Cardiac septum (tissue), 1 donor: ENCODE data around the gene PPP2R2C. TPM values are rescaled to one million over a fixed set of nuclear protein-coding genes. Genes with fewer than 3 reads are reported as not detected.

Experiments
- DNase-seq: peaks from one replicate; pipeline ENCODE4 v3.0.0-alpha.2; 2020; ENCODE audit warnings: low spot score
- intact Hi-C: fragments of 100-400 bp; cut with DNase I; formaldehyde crosslinking; loops from one replicate; pipeline ENCODE4 v1.14.0; 2022
- total RNA-seq: library from RNA; stranded (reverse); fragmentation: NEBNext Ultra II Directional; extraction: Animal tissue kit (Norgen Biotek cat#: 25700); gene quantifications from one replicate; pipeline ENCODE4 v1.2.1, GENCODE V29; 2021
- donor health status: DM: no; HTN: no; CAD: no.

The PPP2R2C gene
- total RNA-seq, 1 donor from 2014 or later, result 5.5 TPM

- intact Hi-C loops, result loop anchor here (1.0 to 5.0 kb wide), 3 partner anchors 63 to 330 kb away; no protein-coding TSS in a partner anchor
- DNase-seq, result peak; percentile 90
Observed at GRCh38 chr4:6327220-6327917, 145.0 kb downstream of the PPP2R2C start.

- intact Hi-C loops, result loop anchor here (1.0 to 5.0 kb wide), 3 partner anchors 62 to 329 kb away; no protein-coding TSS in a partner anchor
- DNase-seq, result no peak
Observed at GRCh38 chr4:6326312-6327060, 145.9 kb downstream of the PPP2R2C start.

- intact Hi-C loops, result loop anchor here (2.0 to 5.0 kb wide), 2 partner anchors 61 to 329 kb away; no protein-coding TSS in a partner anchor
- DNase-seq, result no peak
Observed at GRCh38 chr4:6325788-6326290, 146.6 kb downstream of the PPP2R2C start.

GRCh38 chr4:6324999-6325787, 147.2 kb downstream of the PPP2R2C start:
- intact Hi-C loops, result loop anchor here (5.0 kb wide), 1 partner anchor 328 kb away; no protein-coding TSS in a partner anchor
- DNase-seq, result no peak

- intact Hi-C loops, result no loop called here
- DNase-seq, result no peak
Observed at GRCh38 chr4:6324461-6324998, 147.9 kb downstream of the PPP2R2C start.

- no peak for DNase-seq
- intact Hi-C loops, result no loop called here
Observed at GRCh38 chr4:6322761-6323566, 149.4 kb downstream of the PPP2R2C start.

- intact Hi-C loops, result no loop called here
- DNase-seq, result no peak
Observed at GRCh38 chr4:6322067-6322760, 150.2 kb downstream of the PPP2R2C start.

- intact Hi-C loops, result no loop called here
- DNase-seq, result no peak
Observed at GRCh38 chr4:6321361-6321760, 151.1 kb downstream of the PPP2R2C start.

- DNase-seq, result no peak
- intact Hi-C loops, result no loop called here
Observed at GRCh38 chr4:6320663-6321062, 151.8 kb downstream of the PPP2R2C start.

GRCh38 chr4:6319530-6320150, 152.8 kb downstream of the PPP2R2C start:
- no peak for DNase-seq
- intact Hi-C loops, result no loop called here

GRCh38 chr4:6318206-6318605, 154.2 kb downstream of the PPP2R2C start:
- no peak for DNase-seq
- intact Hi-C loops, result no loop called here

- no peak for DNase-seq
- intact Hi-C loops, result no loop called here
Observed at GRCh38 chr4:6316461-6317003, 155.9 kb downstream of the PPP2R2C start.

GRCh38 chr4:6313216-6313615, 159.2 kb downstream of the PPP2R2C start:
- no peak for DNase-seq
- intact Hi-C loops, result no loop called here

- intact Hi-C loops, result no loop called here
- DNase-seq, result no peak
Observed at GRCh38 chr4:6309777-6310176, 162.6 kb downstream of the PPP2R2C start.

- intact Hi-C loops, result no loop called here
- DNase-seq, result no peak
Observed at GRCh38 chr4:6308899-6309643, 163.3 kb downstream of the PPP2R2C start.

- intact Hi-C loops, result no loop called here
- no peak for DNase-seq
Observed at GRCh38 chr4:6307891-6308290, 164.5 kb downstream of the PPP2R2C start.

- DNase-seq, result no peak
- intact Hi-C loops, result no loop called here
Observed at GRCh38 chr4:6307230-6307629, 165.2 kb downstream of the PPP2R2C start.
